ENCODE measurements around the gene MLH3. TPM values are rescaled to one million over a fixed set of nuclear protein-coding genes. Genes with fewer than 3 reads are reported as not detected.

The MLH3 gene
- total RNA-seq, 1 experiment from 2014 or later: 48.7 TPM

DNA sequence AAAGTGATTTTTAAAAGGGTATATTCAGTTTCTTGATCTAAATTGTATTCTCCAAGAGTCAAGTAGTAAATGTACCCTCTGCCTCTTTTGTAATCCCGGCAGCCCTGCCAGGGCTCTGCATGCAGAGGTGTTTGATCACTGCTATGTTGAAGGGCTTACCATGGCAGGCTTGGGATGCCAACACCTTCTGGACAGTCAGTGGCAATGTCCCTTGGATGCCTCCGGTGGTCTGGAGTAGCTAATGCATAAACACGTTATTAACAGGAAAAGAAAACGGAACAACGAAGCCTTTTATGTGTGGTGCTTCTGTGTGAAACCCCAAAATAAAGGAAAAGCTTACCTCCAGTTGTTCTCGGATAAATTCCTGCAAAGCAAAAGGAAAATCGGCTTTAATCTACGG, 28.6 kb downstream of the MLH3 start:
- H3F3A ChIP-seq (ENCODE audit: insufficient read depth, low read depth): peaks cover 8% of the 10 kb centered on the region; the same call in 1 of the 2 replicates
- CTCF ChIA-PET: interaction anchor here (0.9 to 1.5 kb wide), 4 partner anchors 19 to 162 kb away, joined by 3 to 4 read pairs (median 3); no protein-coding TSS in a partner anchor
- no peak for TF ChIP-seq EZH2 (IDR thresholded peaks at IDR 0.05; ENCODE audit: low read depth)
- peak; percentile 79 for TF ChIP-seq CTCF (conservative IDR thresholded peaks at IDR 0.05)
- peak in 1 of 2 experiments; percentile 56 for DNase-seq
- H3K36me3 ChIP-seq (ENCODE audit: low read depth): peaks cover 56% of the 10 kb centered on the region
- H3K27me3 ChIP-seq (ENCODE audit: insufficient read depth, low read depth): no peaks in the 10 kb centered on the region
- H3K4me1 ChIP-seq (replicated peaks; ENCODE audit: insufficient read depth): peaks cover 14% of the 10 kb centered on the region
- no peak overlapping the region for H3K4me2 ChIP-seq
- H3K9me3 ChIP-seq (ENCODE audit: insufficient read depth, low read depth): no peaks in the 10 kb centered on the region
- no peak overlapping the region for H2AFZ ChIP-seq
- H3K27ac ChIP-seq: no peak overlapping the region
- no peaks in the 10 kb centered on the region for H3K79me2 ChIP-seq (ENCODE audit: low read depth)
- H3K9me2 ChIP-seq (ENCODE audit: insufficient read depth): no peaks in the 10 kb centered on the region
- POLR2A ChIA-PET (ENCODE audit: unreplicated experiment): no interaction called here
- H3K4me3 ChIP-seq: no peak overlapping the region
- BruUV-seq (replicated peaks): no TSS peak
- H4K20me1 ChIP-seq (ENCODE audit: insufficient read depth): no peaks in the 10 kb centered on the region
- intact Hi-C loops (cut with micrococcal nuclease; ENCODE audit: unreplicated experiment): loop anchor here (1.0 kb wide), 1 partner anchor 76 kb away; no protein-coding TSS in a partner anchor

GRCh38 chr14:75018694-75019093, 32.6 kb downstream of the MLH3 start:
- Histone ChIP-seq H3K4me3 (no peak overlapping the region), H3K27ac (no peak overlapping the region), H2AFZ (no peak overlapping the region), H3F3A (ENCODE audit: insufficient read depth, low read depth) (peaks cover 8% of the 10 kb centered on the region; the same call in 1 of the 2 replicates), H3K4me1 (replicated peaks; ENCODE audit: insufficient read depth) (peaks cover 11% of the 10 kb centered on the region), H3K4me2 (peak overlapping the region; percentile 29; the same call in 1 of the 2 replicates), H4K20me1 (ENCODE audit: insufficient read depth) (no peaks in the 10 kb centered on the region), H3K9me2 (ENCODE audit: insufficient read depth) (no peaks in the 10 kb centered on the region), H3K9me3 (ENCODE audit: insufficient read depth, low read depth) (no peaks in the 10 kb centered on the region), H3K27me3 (ENCODE audit: insufficient read depth, low read depth) (no peaks in the 10 kb centered on the region), H3K36me3 (ENCODE audit: low read depth) (peaks cover 57% of the 10 kb centered on the region), H3K79me2 (ENCODE audit: low read depth) (no peaks in the 10 kb centered on the region)
- no peak for TF ChIP-seq EZH2 (IDR thresholded peaks at IDR 0.05; ENCODE audit: low read depth)
- TF ChIP-seq CTCF (conservative IDR thresholded peaks at IDR 0.05): no peak
- ChIA-PET CTCF (interaction anchor here (0.6 to 1.4 kb wide), 6 partner anchors 31 to 158 kb away, joined by 3 to 9 read pairs (median 3); partner anchors contain the start of genes ACYP1 and RPS6KL1), POLR2A (ENCODE audit: unreplicated experiment) (interaction anchor here (0.5 to 0.9 kb wide), 8 partner anchors 9 to 614 kb away, joined by 3 to 38 read pairs (median 4); partner anchors contain the start of genes ACYP1 and ZC2HC1C)
- intact Hi-C loops (cut with micrococcal nuclease; ENCODE audit: unreplicated experiment): loop anchor here (1.0 to 2.0 kb wide), 2 partner anchors 22 to 72 kb away; no protein-coding TSS in a partner anchor
- DNase-seq: peak; percentile 67 to 87
- no TSS peak for BruUV-seq (replicated peaks)

DNA sequence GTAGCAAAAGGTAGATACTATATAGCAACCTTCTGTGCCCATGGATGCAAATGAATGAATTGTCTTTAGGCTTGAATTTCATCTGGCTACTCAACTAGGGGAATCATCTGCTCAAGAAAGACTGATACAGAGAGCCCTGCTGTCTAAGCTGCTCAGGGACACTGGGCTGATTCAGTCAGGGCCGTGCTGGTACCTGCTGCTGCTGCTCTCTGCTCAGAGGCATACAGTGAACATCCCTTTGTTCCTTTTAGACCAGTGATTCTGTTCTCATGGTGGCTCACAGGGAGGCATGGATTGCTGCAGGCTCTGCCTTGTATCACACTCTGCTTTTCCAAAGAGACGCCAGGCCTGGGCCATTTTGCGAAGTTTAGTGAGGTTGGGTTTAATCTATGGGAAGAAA, 34.5 kb downstream of the MLH3 start:
- Histone ChIP-seq H3F3A (ENCODE audit: insufficient read depth, low read depth) (peaks cover 12% of the 10 kb centered on the region; the same call in 1 of the 2 replicates), H4K20me1 (ENCODE audit: insufficient read depth) (no peaks in the 10 kb centered on the region), H3K27me3 (ENCODE audit: insufficient read depth, low read depth) (no peaks in the 10 kb centered on the region), H3K36me3 (ENCODE audit: low read depth) (peaks cover 48% of the 10 kb centered on the region), H3K79me2 (ENCODE audit: low read depth) (no peaks in the 10 kb centered on the region), H3K27ac (no peak overlapping the region), H2AFZ (no peak overlapping the region), H3K9me2 (ENCODE audit: insufficient read depth) (no peaks in the 10 kb centered on the region), H3K9me3 (ENCODE audit: insufficient read depth, low read depth) (no peaks in the 10 kb centered on the region), H3K4me2 (no peak overlapping the region), H3K4me1 (replicated peaks; ENCODE audit: insufficient read depth) (peaks cover 11% of the 10 kb centered on the region), H3K4me3 (no peak overlapping the region)
- no TSS peak for BruUV-seq (replicated peaks)
- no peak for TF ChIP-seq CTCF (conservative IDR thresholded peaks at IDR 0.05)
- no peak for TF ChIP-seq EZH2 (IDR thresholded peaks at IDR 0.05; ENCODE audit: low read depth)
- ChIA-PET POLR2A (ENCODE audit: unreplicated experiment) (interaction anchor here (0.7 kb wide), 2 partner anchors 55 to 77 kb away, joined by 3 to 7 read pairs; no protein-coding TSS in a partner anchor), CTCF (interaction anchor here (0.6 kb wide), 1 partner anchor 36 kb away, joined by 3 read pairs; no protein-coding TSS in a partner anchor)
- no peak for DNase-seq
- intact Hi-C loops (cut with micrococcal nuclease; ENCODE audit: unreplicated experiment): no loop called here

Data from PC-9 (cell line).